ENCODE measurements around the gene TBXA2R.

TBXA2R gene

DNA sequence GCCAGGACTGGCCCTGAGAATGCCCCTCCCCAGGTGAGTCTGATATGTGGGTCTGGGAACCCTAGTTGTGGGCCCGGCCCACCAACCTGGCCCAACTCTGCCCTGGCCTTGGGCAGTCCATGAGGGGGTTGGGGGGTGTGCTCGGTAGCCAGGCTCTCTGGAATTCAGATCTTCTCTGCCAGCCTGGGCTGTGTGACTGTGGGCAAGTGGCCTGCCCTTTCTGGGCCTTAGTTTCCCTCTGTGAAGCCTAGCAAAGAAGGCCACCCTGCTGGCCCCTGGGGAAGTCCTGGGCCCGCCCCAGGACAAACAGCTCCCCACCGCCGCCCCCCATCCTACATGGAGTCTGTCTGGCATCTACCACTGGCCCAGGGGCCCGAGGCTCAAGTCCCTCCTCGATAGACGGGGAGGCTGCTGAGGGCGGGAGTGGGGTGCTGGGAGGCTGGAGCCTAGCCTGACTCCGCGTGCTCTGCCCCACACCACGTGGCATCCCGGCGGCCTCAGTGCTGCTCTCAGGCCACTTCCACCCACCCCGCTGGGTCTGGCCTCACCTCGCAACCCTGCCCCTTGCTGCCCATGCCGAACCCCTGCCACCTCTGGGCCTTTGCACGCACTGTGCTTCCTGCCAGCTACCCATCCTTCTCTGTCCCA lies 8.3 kb upstream of the TBXA2R start:
- TF ChIP-seq SPI1 (IDR thresholded peaks at IDR 0.05; ENCODE audit: low read depth, low read length) = no peak
- DNase-seq (ENCODE audit: insufficient read length, low spot score) (no peak), FAIRE-seq (no peak)

DNA sequence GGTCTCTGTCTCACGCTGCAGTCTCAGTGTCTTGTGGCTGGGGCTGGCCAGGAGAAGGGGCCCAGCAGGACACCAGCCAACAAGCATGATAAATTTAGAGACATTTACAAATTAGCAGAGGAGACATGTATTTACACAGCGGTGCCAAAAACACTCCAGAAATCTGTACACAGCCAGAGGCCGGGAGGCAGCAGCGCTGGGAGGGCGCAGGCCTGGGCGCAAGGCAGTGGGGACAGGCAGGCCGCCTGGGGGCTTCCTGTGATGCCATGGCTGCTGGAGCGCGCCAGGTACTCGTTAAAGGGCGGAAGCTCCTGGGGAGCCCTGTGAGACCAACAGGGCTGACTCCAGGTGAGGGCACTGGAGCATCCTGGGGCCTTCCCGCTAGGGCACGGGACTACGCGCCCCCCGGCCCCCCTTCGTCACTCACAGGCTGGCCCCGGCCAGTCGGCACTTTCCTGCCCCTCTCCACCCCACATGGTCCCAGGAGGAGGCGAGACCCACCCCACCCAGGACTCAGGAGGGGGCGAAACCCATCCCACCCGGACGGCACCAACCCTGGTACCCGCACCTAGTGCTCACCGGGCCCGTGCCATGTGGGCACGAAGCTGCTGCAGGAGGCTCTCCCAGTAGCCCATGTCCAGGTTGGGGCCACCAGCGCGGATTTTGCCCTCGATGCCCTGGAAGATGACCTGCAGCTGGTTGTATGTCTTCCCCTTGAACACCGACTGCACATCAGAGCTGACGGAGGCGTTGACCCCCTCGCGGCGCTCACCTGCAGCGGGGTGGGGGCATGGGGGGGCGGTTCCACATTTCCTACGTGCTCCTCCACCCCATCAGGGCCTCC lies 7.4 kb upstream of the TBXA2R start:
- no peak for TF ChIP-seq POLR2AphosphoS5 (IDR thresholded peaks at IDR 0.05; ENCODE audit: low read depth, low read length)
- TF ChIP-seq POLR2A (IDR thresholded peaks at IDR 0.05; ENCODE audit: low read depth, low read length) = no peak
- no peak for TF ChIP-seq PAX5 (IDR thresholded peaks at IDR 0.05; ENCODE audit: insufficient read depth, low read length, severe bottlenecking)
- TF ChIP-seq TAF1 (IDR thresholded peaks at IDR 0.05; ENCODE audit: low read depth, low read length) = no peak
- DNase-seq (ENCODE audit: insufficient read length, low spot score) (no peak), FAIRE-seq (no peak)

DNA sequence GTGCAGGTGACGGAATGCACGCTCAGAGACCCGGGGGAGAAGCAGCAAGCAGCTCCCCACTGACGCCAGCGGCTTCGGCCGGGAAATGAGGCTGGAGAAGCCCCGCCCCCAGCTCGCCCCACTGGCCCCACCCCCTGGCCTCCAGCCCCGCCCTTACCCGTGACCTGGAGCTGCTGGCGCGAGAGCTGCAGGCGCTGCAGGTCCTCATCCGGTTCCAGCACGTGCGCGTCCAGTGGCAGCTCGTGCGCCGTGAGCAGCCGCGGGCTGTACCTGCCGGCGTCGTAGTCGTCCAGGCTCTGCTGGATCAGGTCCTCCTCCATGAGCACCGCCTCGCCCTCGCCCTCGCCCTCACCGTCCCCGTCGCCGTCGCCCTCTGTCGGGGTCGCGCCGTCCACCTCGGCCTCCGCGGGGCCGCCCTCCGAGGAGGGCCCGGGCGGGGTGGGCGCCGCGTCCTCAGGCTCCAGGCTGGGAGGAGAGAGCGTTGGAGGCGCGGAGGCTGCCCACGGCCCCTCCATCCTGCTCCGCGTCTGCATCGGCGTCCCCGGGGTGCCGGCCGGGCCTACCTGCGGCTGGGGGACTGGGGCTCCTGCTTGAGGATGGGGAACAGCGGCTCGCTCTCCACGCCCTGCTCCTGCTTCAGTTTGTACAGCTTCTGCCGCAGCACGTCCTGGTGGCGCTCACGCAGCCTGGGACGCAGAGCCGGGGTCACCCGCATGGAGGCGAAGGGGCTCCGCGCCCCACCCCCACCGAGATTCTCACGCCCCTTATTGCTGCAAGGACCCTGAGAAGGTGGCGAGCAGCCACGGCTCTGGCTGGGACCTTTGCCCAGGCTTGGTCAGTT lies 6.4 kb upstream of the TBXA2R start:
- no peak for FAIRE-seq
- TF ChIP-seq POU2F2 (IDR thresholded peaks at IDR 0.05; ENCODE audit: low read depth, low read length) = no peak
- TF ChIP-seq POLR2AphosphoS5 (IDR thresholded peaks at IDR 0.05; ENCODE audit: low read depth, low read length) = no peak
- TF ChIP-seq SPI1 (IDR thresholded peaks at IDR 0.05; ENCODE audit: low read depth, low read length) = no peak

DNA sequence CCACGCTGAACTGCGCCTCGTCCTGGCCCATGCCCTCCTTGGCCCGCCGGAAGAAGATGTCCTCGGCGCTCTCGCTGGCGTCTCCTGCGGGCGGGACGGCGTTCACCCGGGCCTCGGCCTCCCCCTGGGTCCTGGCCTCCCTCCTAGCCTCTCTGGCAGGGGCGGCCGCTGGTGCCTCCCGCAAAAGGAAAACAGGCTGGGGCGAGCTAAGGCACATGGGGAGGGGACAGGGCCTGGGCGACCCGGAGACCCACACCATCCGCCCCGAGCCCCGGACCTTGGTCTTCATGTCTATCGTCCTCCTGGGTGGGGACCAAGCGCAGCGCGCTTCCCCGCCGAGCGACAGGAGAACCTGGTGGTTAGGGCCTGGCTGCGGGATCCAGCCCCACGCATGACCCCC lies 5.7 kb upstream of the TBXA2R start:
- FAIRE-seq = no peak
- no peak for DNase-seq (ENCODE audit: insufficient read length, low spot score)
- TF ChIP-seq PAX5 (IDR thresholded peaks at IDR 0.05; ENCODE audit: insufficient read depth, low read length, severe bottlenecking) (no peak), POU2F2 (IDR thresholded peaks at IDR 0.05; ENCODE audit: low read depth, low read length) (no peak)

More for the DNA sequence above, 6.4 kb upstream of the TBXA2R start:
- no peak for DNase-seq (ENCODE audit: insufficient read length, low spot score)

DNA sequence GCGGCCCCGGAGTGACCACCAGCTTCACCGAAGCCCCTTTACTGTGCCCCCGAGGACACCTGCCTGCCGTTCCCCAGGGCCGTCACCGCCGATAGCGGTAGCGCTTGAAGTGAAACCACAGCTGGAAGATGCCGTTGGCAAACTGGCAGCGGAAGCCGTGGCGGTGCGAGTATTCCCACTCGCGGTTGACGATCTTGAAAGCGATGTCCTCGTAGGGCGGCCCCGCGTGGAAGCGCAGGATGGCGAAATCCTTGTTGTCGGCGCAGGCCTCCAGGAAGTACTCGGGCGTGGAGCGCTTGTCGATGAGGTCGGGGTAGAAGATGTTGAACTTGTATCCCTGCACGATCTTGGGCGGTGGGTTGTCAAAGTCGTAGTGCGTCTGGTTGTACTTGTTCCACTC lies 5.2 kb upstream of the TBXA2R start:
- no peak for DNase-seq (ENCODE audit: insufficient read length, low spot score)
- no peak for FAIRE-seq
- no peak for TF ChIP-seq POLR2A (IDR thresholded peaks at IDR 0.05; ENCODE audit: low read depth, low read length)
- TF ChIP-seq TAF1 (IDR thresholded peaks at IDR 0.05; ENCODE audit: low read depth, low read length) = no peak
- no peak for TF ChIP-seq POLR2AphosphoS5 (IDR thresholded peaks at IDR 0.05; ENCODE audit: low read depth, low read length)
- no peak for TF ChIP-seq PAX5 (IDR thresholded peaks at IDR 0.05; ENCODE audit: insufficient read depth, low read length, severe bottlenecking)
- no peak for TF ChIP-seq POU2F2 (IDR thresholded peaks at IDR 0.05; ENCODE audit: low read depth, low read length)
- no peak for TF ChIP-seq SPI1 (IDR thresholded peaks at IDR 0.05; ENCODE audit: low read depth, low read length)

DNA sequence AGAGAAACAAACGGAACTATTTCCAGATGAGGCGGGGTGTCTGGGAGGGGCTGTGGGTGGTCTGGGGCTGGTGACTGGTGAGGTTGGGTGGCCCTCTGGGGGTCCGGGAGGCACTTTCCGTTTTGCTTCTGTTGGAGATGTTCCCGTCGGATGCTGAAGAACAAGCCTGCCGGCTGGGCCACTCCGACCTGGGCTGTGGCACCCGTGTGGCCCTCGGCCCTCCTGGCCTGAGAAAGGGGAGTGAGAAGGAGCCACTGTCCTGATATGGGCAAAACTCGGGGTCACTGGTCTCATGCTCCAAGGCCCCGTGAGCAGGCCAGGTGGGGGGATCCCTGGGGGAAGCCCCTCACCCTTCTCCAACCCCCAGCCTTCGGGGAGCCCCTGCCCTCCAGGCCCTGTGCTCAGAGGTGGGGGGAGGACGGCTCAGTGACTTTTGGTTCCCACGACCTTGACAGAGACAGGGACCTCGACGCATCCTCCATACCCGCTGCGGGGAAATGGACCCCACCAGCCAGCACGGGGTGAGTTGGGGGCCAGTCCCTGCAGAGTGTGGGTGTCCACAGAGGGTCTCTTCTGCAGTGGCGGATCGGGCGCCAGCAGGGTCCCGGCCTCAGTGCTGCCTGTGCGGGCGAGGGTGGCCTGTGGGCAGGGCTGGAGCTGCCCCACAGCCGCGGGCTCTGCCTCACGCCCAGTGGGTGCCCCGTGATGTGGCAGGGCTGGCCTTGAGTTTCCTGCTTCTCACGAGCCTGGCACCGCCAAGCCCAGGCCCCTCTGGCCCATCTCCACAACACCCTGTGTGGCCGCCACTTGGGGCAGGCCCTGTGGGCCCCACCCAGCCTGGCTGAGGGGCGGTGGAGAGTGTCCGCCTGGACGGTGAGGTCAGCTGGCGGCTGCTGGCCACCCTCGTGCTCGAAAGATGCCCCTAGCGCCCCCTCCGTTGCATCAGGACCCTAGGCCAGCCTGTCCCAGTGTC lies 4.4 kb upstream of the TBXA2R start:
- no peak for FAIRE-seq
- TF ChIP-seq POLR2AphosphoS5 (IDR thresholded peaks at IDR 0.05; ENCODE audit: low read depth, low read length) (no peak), PAX5 (IDR thresholded peaks at IDR 0.05; ENCODE audit: insufficient read depth, low read length, severe bottlenecking) (no peak), POU2F2 (IDR thresholded peaks at IDR 0.05; ENCODE audit: low read depth, low read length) (no peak), SPI1 (IDR thresholded peaks at IDR 0.05; ENCODE audit: low read depth, low read length) (no peak), TAF1 (IDR thresholded peaks at IDR 0.05; ENCODE audit: low read depth, low read length) (no peak), POLR2A (IDR thresholded peaks at IDR 0.05; ENCODE audit: low read depth, low read length) (no peak)

DNA sequence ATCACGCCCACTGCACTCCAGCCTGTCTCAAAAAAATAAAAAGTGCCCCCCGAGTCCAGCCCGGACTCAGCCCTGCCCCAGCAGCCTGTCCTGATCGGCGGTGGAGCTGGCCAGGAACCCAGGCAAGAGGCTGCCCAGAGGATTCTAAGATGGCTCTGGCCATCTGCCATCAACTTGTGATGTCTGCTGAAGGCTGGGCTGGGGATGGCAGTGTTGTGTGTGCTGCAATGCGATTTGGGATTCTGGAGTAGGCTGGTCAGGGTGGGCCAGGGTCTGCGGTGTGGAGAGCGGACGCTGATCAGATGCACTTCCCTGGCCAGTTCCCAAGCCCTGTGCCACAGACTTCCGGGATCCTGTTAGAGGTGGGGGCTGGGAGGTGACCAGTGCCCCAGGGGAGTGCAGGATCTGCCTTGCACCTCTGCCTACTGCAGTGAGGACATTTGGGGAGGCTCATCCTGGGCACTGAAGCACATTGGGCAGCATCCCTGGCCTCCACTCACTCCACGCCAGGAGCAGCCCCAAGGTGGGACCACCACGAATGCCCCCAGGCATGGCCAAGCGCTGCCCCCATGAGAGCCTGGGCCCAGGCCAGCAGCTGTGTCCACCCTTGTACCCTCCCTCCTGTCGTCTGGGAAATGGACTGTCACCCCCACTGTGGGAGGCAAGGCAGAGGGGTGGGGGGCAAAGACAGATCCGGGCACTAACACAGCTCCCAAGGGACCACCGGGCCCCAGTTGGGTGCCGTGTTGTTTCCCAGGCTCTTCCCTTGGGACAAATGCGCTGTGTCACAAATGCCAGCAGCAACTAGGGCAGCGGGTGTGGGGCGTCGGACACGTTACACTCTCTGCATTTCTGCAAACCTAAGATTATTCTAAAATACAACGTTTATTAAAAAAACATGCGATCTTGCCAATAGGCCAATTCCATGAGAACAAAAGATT lies 3.4 kb upstream of the TBXA2R start:
- TF ChIP-seq TAF1 (IDR thresholded peaks at IDR 0.05; ENCODE audit: low read depth, low read length) (no peak), POLR2AphosphoS5 (IDR thresholded peaks at IDR 0.05; ENCODE audit: low read depth, low read length) (no peak), POLR2A (IDR thresholded peaks at IDR 0.05; ENCODE audit: low read depth, low read length) (no peak), POU2F2 (IDR thresholded peaks at IDR 0.05; ENCODE audit: low read depth, low read length) (no peak), SPI1 (IDR thresholded peaks at IDR 0.05; ENCODE audit: low read depth, low read length) (no peak), PAX5 (IDR thresholded peaks at IDR 0.05; ENCODE audit: insufficient read depth, low read length, severe bottlenecking) (no peak)
- FAIRE-seq = no peak
- DNase-seq (ENCODE audit: insufficient read length, low spot score) = no peak

More for the DNA sequence above, 4.4 kb upstream of the TBXA2R start:
- DNase-seq (ENCODE audit: insufficient read length, low spot score) = no peak

DNA sequence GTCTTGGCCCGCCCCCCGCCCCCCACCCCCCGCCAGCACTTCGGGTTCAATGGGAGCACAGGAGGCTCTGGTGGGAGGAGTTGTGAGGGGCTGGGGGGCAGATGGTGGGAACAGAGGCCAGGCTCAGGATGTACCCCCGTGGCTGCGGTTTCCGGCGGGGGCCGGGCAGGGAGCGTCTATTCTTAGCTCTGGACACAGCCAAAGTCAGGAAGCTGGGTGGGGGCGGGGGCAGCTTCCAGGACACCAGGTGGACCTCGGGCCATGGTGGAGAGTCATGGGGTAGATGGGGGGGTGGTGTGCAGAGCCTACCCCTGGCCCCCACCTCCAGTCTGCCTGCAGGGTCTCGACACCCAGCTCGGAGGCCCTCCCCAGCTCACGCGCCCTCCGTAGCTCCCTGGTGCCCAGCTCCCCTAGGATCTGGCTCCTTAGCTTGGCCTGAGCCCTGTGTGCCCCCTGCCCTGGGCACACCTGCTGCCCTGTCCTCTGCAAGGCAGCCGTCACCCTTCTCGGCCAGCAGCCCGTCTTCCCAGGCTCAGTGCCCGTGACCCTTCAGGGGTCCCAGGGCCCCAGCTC lies 2.2 kb upstream of the TBXA2R start:
- no peak for TF ChIP-seq POLR2AphosphoS5 (IDR thresholded peaks at IDR 0.05; ENCODE audit: low read depth, low read length)
- no peak for TF ChIP-seq POLR2A (IDR thresholded peaks at IDR 0.05; ENCODE audit: low read depth, low read length)
- TF ChIP-seq SPI1 (IDR thresholded peaks at IDR 0.05; ENCODE audit: low read depth, low read length) = no peak
- TF ChIP-seq PAX5 (IDR thresholded peaks at IDR 0.05; ENCODE audit: insufficient read depth, low read length, severe bottlenecking) = no peak
- TF ChIP-seq POU2F2 (IDR thresholded peaks at IDR 0.05; ENCODE audit: low read depth, low read length) = no peak
- TF ChIP-seq TAF1 (IDR thresholded peaks at IDR 0.05; ENCODE audit: low read depth, low read length) = no peak
- FAIRE-seq = no peak

More for the DNA sequence above, 2.2 kb upstream of the TBXA2R start:
- DNase-seq (ENCODE audit: insufficient read length, low spot score) = no peak
